Measurements from ENCODE around the gene CTDP1.

Gene CTDP1

DNA sequence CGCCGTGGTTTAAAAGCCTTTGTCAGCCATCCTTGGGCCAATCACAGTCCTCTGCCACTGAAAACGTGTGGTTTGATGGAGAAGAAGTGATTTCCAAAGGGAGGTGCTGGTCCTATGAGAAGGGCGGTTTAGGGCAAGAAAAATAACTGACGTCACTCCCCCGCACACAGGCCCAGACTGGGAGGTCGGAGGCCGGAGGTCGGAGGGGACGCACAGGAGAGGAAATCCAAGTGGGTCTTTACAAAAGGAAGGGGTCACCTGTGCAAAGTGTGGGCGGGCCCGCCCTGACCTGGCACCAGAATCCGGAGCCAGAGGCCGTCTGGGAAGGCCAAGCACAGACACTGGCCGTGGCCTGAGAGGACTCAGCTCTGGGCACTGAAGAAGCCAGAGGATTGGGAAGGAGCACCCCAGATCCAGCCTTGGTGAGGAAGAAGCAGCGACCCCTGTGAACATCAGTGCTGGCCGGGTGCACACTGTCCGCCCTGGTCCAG is 100.1 kb downstream of the CTDP1 start:
- Histone ChIP-seq H3K4ac (ENCODE audit: low read depth in 1 of 2, low read length in 2 of 2) (no peak overlapping the region), H3K14ac (ENCODE audit: low read length in 2 of 2) (no peak overlapping the region), H2BK12ac (ENCODE audit: low read length in 2 of 2) (no peak overlapping the region), H4K91ac (ENCODE audit: low read length) (no peak overlapping the region), H3K4me3 (ENCODE audit: insufficient read depth in 1 of 2, low read depth in 1 of 2, low read length in 2 of 2) (no peak overlapping the region), H3K23ac (ENCODE audit: low read length in 2 of 2) (no peak overlapping the region), H3K4me1 (ENCODE audit: control insufficient read depth, insufficient read depth, low read depth, low read length) (no peaks in the 10 kb centered on the region), H2AFZ (ENCODE audit: low read depth, low read length) (no peak overlapping the region), H2BK15ac (ENCODE audit: low read depth, poor library complexity, severe bottlenecking) (no peak overlapping the region), H3K27ac (ENCODE audit: low read length, poor library complexity, severe bottlenecking) (no peak overlapping the region), H3K4me2 (ENCODE audit: low read length, poor library complexity, severe bottlenecking) (no peak overlapping the region), H2AK5ac (ENCODE audit: low read length, severe bottlenecking) (no peak overlapping the region), H2BK5ac (ENCODE audit: low read depth, low read length, poor library complexity, severe bottlenecking) (no peak overlapping the region), H2BK120ac (ENCODE audit: low read depth, low read length) (no peak overlapping the region), H3K36me3 (ENCODE audit: control insufficient read depth in 1 of 2, insufficient read depth in 2 of 2, low read depth in 1 of 2, low read length in 2 of 2) (no peaks in the 10 kb centered on the region), H3K9ac (ENCODE audit: low read length) (no peak overlapping the region), H4K8ac (ENCODE audit: low read length) (no peak overlapping the region), H3K18ac (ENCODE audit: low read depth in 1 of 2, low read length in 2 of 2) (no peak overlapping the region), H3K79me1 (replicated peaks; ENCODE audit: low read length, poor library complexity, severe bottlenecking) (no peaks in the 10 kb centered on the region), H3K9me3 (ENCODE audit: control insufficient read depth, low read length) (peaks cover 6% of the 10 kb centered on the region), H3K27me3 (ENCODE audit: control insufficient read depth in 1 of 2, insufficient read depth in 1 of 2, low read length in 2 of 2) (peaks cover 4 to 55% of the 10 kb centered on the region in 2 experiments)
- WGBS, result 87% methylated on average over 17 of the region's 18 CpGs
- no peak for DNase-seq

DNA sequence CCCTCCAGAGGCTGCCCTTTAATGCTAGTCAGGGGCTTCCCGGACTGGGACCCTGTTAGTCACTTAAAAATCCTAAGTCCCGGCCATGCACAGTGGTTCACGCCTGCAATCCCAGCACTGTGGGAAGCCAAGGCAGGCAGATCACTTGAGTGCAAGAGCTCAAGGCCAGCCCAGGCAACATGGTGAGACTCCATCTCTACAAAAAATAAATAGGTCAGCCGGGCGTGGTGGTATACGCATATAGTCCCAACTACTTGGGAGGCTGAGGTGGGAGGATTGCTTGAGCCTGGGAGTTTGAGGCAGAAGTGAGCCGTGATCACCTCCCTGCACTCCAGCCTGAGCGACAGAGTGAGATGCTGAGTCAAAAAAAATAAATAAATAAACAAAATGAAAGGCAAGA is 100.9 kb downstream of the CTDP1 start:
- Histone ChIP-seq H3K79me1 (replicated peaks; ENCODE audit: low read length, poor library complexity, severe bottlenecking) (no peaks in the 10 kb centered on the region), H3K4me2 (ENCODE audit: low read length, poor library complexity, severe bottlenecking) (no peak overlapping the region), H2BK5ac (ENCODE audit: low read depth, low read length, poor library complexity, severe bottlenecking) (no peak overlapping the region), H2AK5ac (ENCODE audit: low read length, severe bottlenecking) (no peak overlapping the region), H3K4ac (ENCODE audit: low read depth in 1 of 2, low read length in 2 of 2) (no peak overlapping the region), H2AFZ (ENCODE audit: low read depth, low read length) (no peak overlapping the region), H4K8ac (ENCODE audit: low read length) (no peak overlapping the region), H2BK12ac (ENCODE audit: low read length in 2 of 2) (no peak overlapping the region), H3K9ac (ENCODE audit: low read length) (no peak overlapping the region), H2BK120ac (ENCODE audit: low read depth, low read length) (no peak overlapping the region), H3K4me1 (ENCODE audit: control insufficient read depth, insufficient read depth, low read depth, low read length) (no peaks in the 10 kb centered on the region), H2BK15ac (ENCODE audit: low read depth, poor library complexity, severe bottlenecking) (no peak overlapping the region), H3K9me3 (ENCODE audit: control insufficient read depth, low read length) (peaks cover 6% of the 10 kb centered on the region), H3K36me3 (ENCODE audit: control insufficient read depth in 1 of 2, insufficient read depth in 2 of 2, low read depth in 1 of 2, low read length in 2 of 2) (no peaks in the 10 kb centered on the region), H3K18ac (ENCODE audit: low read depth in 1 of 2, low read length in 2 of 2) (no peak overlapping the region), H3K27ac (ENCODE audit: low read length, poor library complexity, severe bottlenecking) (no peak overlapping the region), H3K4me3 (ENCODE audit: insufficient read depth in 1 of 2, low read depth in 1 of 2, low read length in 2 of 2) (no peak overlapping the region), H3K14ac (ENCODE audit: low read length in 2 of 2) (no peak overlapping the region), H4K91ac (ENCODE audit: low read length) (no peak overlapping the region), H3K27me3 (ENCODE audit: control insufficient read depth in 1 of 2, insufficient read depth in 1 of 2, low read length in 2 of 2) (peaks cover 4 to 63% of the 10 kb centered on the region in 2 experiments), H3K23ac (ENCODE audit: low read length in 2 of 2) (no peak overlapping the region)
- DNase-seq, result no peak
- WGBS, result 90% methylated on average over 8 of the region's 8 CpGs

DNA sequence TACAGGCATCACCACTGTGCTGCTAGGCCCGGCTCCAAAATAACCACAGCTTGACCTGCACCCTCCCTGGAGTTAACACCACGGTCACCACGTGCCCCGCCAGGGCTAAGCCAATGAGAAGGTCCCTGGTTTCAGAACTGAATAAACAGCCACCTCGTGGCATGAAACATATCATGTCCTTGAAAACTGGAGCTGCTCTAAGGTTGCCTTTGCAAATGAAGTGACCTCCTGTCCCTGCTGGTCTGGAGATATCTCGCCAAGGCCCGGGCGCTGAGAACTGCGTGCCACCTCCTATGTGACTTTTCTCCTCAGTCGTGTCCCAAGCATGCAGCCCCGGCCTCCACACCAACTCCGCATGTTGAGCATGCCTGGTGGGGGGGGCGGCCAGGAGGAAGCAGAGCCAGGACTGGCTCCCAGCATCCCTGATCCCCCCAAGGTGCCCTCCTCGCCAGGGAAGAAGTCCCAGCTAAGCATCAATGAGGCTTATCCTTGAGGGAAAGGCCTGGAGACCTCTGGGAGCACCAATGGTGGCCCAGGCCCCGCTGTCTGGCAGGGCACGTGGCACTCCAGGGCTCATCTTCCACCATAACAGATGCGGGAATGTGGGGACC is 101.8 kb downstream of the CTDP1 start:
- H3K4me2 ChIP-seq (ENCODE audit: low read length, poor library complexity, severe bottlenecking), result no peak overlapping the region
- H4K8ac ChIP-seq (ENCODE audit: low read length), result no peak overlapping the region
- DNase-seq, result no peak
- H3K23ac ChIP-seq (ENCODE audit: low read length in 2 of 2), result no peak overlapping the region
- H2BK12ac ChIP-seq (ENCODE audit: low read length in 2 of 2), result no peak overlapping the region
- H3K4me1 ChIP-seq (ENCODE audit: control insufficient read depth, insufficient read depth, low read depth, low read length), result no peaks in the 10 kb centered on the region
- H3K14ac ChIP-seq (ENCODE audit: low read length in 2 of 2), result no peak overlapping the region
- no peak overlapping the region for H2AK5ac ChIP-seq (ENCODE audit: low read length, severe bottlenecking)
- H2AFZ ChIP-seq (ENCODE audit: low read depth, low read length), result no peak overlapping the region
- H3K4ac ChIP-seq (ENCODE audit: low read depth in 1 of 2, low read length in 2 of 2), result no peak overlapping the region
- H3K36me3 ChIP-seq (ENCODE audit: control insufficient read depth in 1 of 2, insufficient read depth in 2 of 2, low read depth in 1 of 2, low read length in 2 of 2), result no peaks in the 10 kb centered on the region
- 86% methylated on average over 17 of the region's 17 CpGs for WGBS
- no peak overlapping the region for H3K18ac ChIP-seq (ENCODE audit: low read depth in 1 of 2, low read length in 2 of 2)
- no peak overlapping the region for H2BK5ac ChIP-seq (ENCODE audit: low read depth, low read length, poor library complexity, severe bottlenecking)
- H3K79me1 ChIP-seq (replicated peaks; ENCODE audit: low read length, poor library complexity, severe bottlenecking), result no peaks in the 10 kb centered on the region
- no peak overlapping the region for H3K27ac ChIP-seq (ENCODE audit: low read length, poor library complexity, severe bottlenecking)
- H2BK15ac ChIP-seq (ENCODE audit: low read depth, poor library complexity, severe bottlenecking), result no peak overlapping the region
- H3K4me3 ChIP-seq (ENCODE audit: insufficient read depth in 1 of 2, low read depth in 1 of 2, low read length in 2 of 2), result no peak overlapping the region
- H2BK120ac ChIP-seq (ENCODE audit: low read depth, low read length), result no peak overlapping the region
- H3K27me3 ChIP-seq (ENCODE audit: control insufficient read depth in 1 of 2, insufficient read depth in 1 of 2, low read length in 2 of 2), result peaks cover 13 to 70% of the 10 kb centered on the region in 2 experiments
- H3K9me3 ChIP-seq (ENCODE audit: control insufficient read depth, low read length), result peaks cover 6% of the 10 kb centered on the region
- no peak overlapping the region for H3K9ac ChIP-seq (ENCODE audit: low read length)
- H4K91ac ChIP-seq (ENCODE audit: low read length), result no peak overlapping the region

DNA sequence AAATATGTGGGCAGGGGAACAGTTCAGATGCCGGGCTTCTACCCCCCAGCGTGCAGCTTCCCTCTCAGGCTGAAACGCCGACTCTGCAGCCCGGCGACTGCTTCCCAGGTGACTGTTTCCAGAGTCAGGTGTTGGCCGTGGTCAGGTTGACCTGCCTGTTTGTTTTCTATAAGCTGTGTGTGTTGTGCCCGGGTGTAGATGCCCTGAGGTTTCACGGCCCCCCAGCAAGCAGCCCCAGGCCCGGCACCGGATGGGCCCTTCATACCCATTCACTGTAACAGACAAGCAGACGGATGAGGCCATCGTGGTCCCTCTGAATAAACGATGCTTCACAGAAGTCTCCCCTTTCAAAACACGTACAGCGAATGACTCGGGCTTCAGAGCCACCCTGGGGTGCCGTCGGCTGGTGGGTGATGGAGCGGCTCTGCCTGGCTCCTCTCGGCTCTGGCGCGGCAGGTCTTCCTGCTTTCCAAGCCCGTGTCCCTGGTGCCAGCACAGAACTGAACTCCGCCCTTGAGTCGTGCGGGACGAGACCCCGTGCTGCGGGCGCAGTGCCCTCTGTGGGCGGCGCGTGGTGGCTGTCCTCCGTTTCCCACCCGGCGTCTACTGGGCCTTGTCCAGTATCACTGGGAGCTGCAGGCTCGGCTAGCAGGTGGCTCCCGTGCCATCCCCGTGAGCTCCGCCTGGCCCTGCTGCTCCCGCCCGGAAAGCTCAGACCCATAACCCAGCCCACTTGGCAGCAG is 103.1 kb downstream of the CTDP1 start:
- H3K4me1 ChIP-seq (ENCODE audit: control insufficient read depth, insufficient read depth, low read depth, low read length), result no peaks in the 10 kb centered on the region
- H3K14ac ChIP-seq (ENCODE audit: low read length in 2 of 2), result no peak overlapping the region
- H4K91ac ChIP-seq (ENCODE audit: low read length), result no peak overlapping the region
- H4K8ac ChIP-seq (ENCODE audit: low read length), result no peak overlapping the region
- no peak overlapping the region for H3K27ac ChIP-seq (ENCODE audit: low read length, poor library complexity, severe bottlenecking)
- H2BK12ac ChIP-seq (ENCODE audit: low read length in 2 of 2), result no peak overlapping the region
- no peak overlapping the region for H3K4me2 ChIP-seq (ENCODE audit: low read length, poor library complexity, severe bottlenecking)
- H2BK120ac ChIP-seq (ENCODE audit: low read depth, low read length), result no peak overlapping the region
- no peak overlapping the region for H3K23ac ChIP-seq (ENCODE audit: low read length in 2 of 2)
- no peak overlapping the region for H3K4me3 ChIP-seq (ENCODE audit: insufficient read depth in 1 of 2, low read depth in 1 of 2, low read length in 2 of 2)
- no peak for DNase-seq
- H2AK5ac ChIP-seq (ENCODE audit: low read length, severe bottlenecking), result no peak overlapping the region
- no peak overlapping the region for H3K18ac ChIP-seq (ENCODE audit: low read depth in 1 of 2, low read length in 2 of 2)
- H3K4ac ChIP-seq (ENCODE audit: low read depth in 1 of 2, low read length in 2 of 2), result no peak overlapping the region
- peaks cover 24 to 71% of the 10 kb centered on the region in 2 experiments for H3K27me3 ChIP-seq (ENCODE audit: control insufficient read depth in 1 of 2, insufficient read depth in 1 of 2, low read length in 2 of 2)
- no peaks in the 10 kb centered on the region for H3K9me3 ChIP-seq (ENCODE audit: control insufficient read depth, low read length)
- no peaks in the 10 kb centered on the region for H3K79me1 ChIP-seq (replicated peaks; ENCODE audit: low read length, poor library complexity, severe bottlenecking)
- H3K36me3 ChIP-seq (ENCODE audit: control insufficient read depth in 1 of 2, insufficient read depth in 2 of 2, low read depth in 1 of 2, low read length in 2 of 2), result no peaks in the 10 kb centered on the region
- no peak overlapping the region for H2BK15ac ChIP-seq (ENCODE audit: low read depth, poor library complexity, severe bottlenecking)
- 90% methylated on average over 43 of the region's 43 CpGs for WGBS
- H2AFZ ChIP-seq (ENCODE audit: low read depth, low read length), result no peak overlapping the region
- H2BK5ac ChIP-seq (ENCODE audit: low read depth, low read length, poor library complexity, severe bottlenecking), result no peak overlapping the region
- H3K9ac ChIP-seq (ENCODE audit: low read length), result no peak overlapping the region

All from mesenchymal stem cell (in vitro differentiated cells and primary cell).